Ecto neural progenitor cell (in vitro differentiated cells): ENCODE measurements around the gene RNF186.
A peak's percentile ranks its signal among the peaks of the same experiment; 100 is the strongest.
"Not testable (repeated sequence)": the region's sequence is repeated elsewhere in the genome, so short reads cannot be mapped to it uniquely, and the experiment has no call there.

Experiments used
- DNase-seq: peaks from one replicate; pipeline ENCODE4 v3.0.0-alpha.2; 2018; ENCODE audit warnings: low spot score

The RNF186 gene

DNA sequence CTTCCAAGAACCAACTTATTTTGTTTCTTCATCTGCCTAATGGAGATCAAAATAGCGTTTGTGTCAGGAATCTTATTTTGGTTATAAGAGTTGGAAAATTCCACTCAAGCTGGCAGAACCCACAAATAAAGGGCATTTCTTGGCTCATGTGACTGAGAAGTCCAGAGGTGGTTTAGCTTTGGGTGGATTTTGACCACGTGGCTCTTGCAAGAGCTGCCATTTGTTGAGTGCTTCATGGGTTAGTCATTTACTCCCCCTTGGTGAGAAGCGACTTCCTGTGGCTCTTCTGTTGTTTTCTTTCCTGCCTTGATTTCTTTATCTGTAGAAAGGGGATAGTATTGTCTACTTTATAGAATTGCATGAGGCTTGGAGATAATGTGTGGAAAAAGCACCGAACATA lies 9.5 kb upstream of the RNF186 start:
- DNase-seq = no peak

DNA sequence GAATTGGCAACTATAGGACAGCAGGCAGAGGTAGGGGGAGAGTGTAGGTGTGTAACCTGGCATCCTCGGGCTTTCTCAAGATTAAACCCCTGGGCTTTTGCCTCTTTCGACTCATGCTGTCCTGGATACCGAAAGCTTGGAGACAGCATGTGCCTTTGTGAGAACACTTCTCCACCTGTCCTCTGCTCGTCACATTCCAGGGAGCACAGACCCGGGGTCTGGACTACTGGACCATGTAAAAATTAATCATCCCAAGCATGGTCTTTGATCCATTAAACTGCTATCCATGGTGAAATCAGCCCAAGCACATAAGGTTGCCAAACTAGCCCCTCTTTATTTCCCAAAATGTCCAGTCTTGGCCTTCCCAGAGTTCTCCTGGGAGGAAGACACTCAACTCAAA lies 9.0 kb upstream of the RNF186 start:
- no peak for DNase-seq

DNA sequence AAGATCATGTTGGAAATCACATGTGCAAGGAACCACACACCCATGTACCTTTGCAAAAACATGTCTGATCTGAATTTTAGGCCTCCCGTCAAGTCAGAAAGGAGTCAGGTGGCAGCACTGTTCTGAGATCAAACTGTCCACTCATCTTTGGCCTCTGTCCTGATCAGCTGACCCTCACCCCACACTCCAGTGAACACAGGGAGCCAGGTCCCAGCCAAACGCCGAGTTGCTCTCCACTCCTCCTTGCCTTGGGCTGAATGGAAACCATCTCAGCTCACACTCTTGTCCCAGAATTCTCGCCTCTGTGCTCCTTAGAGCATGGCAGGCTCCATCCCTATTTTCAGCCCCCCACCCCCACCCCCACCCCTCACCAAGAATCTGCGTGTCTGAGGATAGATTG lies 4.6 kb upstream of the RNF186 start:
- no peak for DNase-seq

DNA sequence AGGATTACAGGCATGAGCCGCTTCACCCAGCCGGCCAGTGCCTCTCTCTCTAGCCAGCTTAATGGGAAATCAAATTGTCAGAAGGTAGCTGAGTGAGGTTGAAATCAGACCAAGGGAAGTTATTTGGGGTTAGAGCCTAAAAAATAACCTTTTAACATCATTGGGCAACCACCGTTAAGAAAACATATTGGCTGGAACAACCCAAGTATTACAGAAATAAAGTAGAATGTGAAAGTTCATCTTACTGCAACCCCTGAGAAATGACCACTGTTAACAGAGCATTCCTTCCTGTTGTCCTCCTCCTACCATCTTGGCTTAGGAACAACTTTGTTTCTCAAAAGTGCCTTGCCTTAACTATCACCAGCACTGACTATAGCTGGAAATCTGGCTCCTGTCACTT lies 3.2 kb upstream of the RNF186 start:
- no peak for DNase-seq

DNA sequence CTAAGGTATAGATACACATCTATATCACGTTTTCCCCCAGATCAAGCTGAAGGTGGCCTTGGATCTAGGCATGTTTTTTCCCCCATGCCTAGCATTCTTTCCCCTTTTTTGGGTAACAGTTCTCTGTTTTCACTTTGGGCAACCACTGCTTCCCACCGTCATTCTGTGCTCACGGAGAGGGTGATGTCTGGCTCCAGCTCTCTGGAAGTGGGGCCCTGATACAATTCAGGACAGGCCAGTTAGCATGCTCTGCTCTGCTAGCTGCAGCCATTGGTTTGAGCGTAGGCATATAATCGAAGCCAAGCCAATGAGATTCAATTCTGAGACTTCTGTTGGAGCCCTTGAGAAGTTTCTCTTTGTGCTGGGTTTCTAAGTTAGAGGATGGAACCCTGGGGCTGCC lies 2.1 kb upstream of the RNF186 start:
- DNase-seq = no peak

DNA sequence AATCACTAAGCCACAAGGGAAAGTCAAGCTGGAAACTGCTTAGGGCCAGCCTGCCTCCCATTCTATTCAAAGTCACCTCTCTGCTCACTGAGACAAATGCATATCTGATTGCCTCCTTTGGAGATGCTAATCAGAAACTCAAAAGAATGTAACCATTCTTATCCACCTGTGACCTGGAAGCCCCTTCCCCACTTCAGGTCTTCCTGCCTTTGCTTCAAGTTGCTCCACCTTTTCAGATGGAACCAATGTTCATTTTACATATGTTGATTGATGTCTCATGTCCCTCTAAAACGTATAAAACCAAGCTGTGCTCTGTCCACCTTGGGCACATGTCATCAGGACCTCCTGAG lies 1.6 kb upstream of the RNF186 start:
- not testable (repeated sequence) for DNase-seq

DNA sequence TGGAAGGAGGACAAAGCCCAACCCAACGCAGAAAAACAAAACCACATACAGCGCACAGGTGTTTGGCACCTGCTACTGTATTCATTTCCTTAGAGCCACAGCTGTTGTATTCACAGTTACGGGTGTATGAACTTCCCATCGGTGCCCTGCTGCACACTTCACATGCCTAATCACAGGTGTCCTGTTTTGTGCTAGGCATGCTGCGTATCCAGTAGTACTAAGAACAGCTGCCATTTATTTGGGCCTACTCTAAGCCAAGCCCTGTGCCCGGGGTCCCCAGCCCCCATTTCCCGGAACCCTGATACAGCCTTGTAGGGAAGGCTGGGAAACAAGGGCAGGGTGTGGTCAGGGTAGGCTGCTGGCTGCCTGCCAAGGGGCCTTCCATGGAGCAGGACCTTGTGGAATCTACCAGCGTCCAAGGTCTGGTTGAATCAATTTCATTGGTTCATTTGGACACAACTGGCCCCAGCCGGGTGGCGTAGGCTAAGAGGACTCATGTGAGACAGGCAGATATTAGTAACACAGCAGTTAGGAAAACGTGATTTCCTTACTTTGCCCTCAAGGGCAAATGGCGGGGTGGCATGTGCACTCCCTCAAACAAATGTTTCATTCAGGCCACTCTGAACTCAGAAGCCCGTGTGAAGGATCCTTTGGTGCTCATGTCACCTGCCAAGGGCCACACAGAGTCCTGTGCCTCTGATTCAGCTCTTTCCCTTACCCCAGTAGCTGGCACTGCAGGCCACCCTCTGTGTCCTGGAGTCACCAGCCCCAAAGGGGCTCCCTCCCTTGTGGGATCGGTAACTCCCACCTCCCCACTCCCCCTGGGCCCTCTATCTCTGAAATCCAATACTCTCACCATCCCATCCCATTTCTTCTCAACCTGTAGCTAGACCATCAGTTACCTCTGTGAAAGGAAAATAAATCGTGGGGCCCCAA lies 986 bp upstream of the RNF186 start:
- no peak for DNase-seq

DNA sequence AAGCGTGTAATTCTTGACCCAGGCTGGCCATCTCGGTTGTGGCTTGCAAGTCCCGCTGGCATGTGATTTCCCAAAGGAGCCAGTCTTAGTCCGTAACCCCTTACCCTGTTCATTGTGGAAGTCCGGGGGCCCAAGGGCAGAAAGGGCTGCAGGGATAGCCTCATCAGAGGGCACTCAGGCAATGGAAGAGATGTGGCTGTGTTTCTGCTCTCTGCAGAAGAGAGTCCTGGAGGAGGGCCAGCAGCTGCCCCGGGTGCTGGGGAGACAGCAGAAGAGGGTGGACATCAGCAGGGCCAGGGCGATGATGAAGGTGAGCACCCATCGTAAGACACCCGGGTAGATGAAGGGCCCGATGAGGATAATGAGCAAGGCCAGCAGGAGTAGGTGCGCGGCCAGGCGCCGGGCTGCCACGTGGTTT lies 830 bp downstream of the RNF186 start:
- no peak for DNase-seq

DNA sequence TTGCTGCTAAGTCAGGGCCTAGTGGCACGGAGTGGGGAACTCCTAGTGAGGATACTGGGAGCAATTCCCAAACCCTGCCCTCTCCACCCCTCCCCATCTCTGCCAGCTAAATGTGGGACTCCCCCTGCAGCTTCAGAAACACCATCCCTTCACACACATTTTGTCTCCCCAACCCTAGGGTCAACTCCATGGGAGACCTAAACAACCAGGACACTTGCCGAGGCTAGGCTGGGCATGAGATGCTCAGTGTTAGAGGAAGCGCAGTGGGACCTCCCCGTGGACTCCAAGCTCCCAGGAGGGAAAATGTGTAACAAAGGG lies 1.5 kb downstream of the RNF186 start:
- no peak for DNase-seq

DNA sequence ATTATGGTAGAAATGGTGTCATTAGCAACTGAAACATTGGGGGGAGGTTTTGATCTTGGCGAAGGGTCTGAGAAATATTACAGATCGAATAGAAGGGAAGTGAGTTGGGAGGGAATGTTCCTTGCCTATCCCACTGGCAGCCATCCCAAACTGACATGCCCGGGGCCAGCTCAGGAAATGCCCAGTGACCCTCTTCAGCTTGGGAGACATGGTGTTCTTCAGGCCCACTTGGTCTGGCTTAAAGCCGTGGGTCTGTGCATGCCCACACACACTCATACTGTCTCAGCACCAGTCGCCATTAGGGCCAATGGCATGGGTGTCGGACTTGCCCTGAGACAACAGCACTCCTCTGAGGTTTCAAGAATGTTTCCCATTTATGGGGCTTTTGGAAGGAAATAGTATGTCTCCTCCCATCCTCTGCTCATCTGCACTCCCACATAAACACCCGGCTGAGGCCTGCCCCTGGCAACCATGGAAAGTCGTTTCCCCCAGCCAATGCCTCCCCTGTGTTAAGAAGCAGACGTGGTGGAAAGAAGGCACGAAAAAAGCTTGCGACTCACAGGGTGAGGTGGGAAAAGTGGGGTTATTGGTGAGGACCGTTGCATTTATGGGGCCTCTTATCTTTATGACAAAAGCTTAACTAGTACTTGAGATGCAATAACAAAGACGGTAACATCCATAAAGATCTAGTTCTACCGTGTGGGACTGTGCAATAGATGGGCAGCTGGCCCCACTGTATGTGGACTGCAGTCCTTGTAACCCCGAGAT lies 2.0 kb downstream of the RNF186 start:
- no peak for DNase-seq

DNA sequence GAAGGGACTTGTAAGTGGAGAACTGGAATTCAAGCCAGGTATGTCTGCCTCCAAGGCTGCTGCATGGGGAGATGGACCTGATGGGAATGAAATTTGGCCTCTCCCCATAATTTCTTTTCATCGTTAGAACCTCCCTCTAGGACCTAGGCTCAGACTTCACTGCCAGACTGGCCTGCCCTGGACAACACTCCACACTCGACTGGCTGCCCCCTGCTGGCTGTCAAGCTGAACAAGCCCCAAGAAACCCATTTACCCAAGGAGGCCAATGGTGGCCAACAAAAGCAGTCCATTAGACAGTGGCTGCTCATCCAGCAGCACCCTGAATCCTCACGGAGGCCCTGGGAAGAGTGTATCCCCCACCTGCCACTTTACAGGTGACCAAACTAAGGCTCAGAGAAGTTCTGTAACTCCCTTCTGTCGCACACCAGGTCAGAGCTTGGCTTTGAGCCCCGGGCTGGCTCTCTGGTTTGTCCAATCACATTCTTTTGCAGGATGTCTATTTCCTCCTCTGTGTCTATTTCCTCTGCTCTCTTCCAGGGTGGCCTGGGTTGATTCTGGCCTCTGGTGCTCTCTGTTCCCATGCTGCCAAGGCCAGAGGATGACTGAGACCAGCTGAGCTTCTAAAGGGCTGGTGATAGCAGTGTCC lies 3.8 kb downstream of the RNF186 start:
- no peak for DNase-seq

DNA sequence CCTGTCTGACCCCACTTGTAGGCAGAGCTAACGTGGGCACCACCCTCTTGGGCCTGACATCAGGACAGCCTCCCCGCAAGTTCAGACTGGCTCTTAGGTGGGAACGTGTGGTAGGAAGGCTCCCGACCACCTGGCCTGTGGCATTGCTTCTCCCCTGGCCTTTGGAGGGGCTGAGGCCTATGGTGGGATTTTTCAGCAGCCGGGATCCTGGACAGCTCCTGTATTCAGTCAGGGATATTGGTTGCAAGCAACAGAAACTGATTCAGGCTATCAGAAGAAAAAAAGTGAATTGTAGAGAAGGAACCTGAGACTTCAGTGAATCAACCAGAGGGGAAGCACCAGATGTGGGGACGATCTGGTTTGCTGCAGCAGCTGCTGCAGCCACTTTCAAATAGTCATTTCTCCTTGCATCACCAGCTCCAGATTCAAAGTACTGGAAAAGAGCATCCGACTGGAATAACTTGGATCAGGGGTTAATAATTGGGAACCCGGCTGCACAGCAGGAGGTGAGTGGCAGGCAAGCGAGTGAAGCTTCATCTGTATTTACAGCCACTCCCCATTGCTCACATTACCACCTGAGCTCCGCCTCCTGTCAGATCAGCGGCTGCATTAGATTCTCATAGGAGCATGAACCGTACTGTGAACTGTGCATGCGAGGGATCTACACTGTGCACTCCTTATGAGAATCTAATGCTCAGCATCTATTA lies 5.9 kb downstream of the RNF186 start:
- DNase-seq = no peak

DNA sequence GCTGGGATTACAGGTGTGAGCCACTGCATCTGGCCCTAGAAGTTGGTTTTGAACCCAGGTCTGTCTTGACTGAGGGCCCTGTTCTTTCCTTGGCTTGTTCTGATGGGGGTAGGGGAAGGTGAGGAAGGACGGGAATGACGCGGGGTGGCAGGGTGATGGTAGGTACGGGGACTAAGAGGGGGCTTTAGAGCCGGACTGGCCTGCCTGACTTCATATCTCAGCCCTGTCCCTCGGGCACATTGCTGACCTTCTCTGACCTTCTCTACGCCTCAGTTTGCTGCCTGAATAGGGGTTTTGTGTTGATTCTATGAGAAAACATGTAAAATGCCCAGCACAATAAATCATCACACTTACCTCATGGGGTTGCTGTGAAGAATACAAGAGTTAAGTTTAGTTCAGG lies 6.7 kb downstream of the RNF186 start:
- DNase-seq = no peak

DNA sequence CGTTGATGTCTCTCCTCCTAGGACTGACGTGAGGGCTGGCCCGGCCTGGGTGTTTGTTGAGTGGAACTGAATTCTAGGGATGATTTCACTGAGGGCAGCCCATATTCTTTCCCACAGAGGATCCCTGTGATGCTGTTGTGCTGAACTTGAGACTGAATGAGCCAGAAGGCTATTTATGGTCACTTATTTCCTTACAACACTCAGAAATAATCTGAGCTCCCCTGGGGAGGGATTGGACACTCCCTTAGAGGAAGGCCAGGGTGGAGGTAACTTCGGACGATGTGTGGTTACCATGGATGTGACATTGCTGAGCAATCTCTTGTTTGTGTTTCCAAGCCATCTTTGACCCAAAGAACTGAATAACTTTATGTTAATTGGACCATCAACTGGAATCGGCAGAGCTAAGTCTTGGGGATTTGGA lies 10.2 kb downstream of the RNF186 start:
- DNase-seq = no peak

DNA sequence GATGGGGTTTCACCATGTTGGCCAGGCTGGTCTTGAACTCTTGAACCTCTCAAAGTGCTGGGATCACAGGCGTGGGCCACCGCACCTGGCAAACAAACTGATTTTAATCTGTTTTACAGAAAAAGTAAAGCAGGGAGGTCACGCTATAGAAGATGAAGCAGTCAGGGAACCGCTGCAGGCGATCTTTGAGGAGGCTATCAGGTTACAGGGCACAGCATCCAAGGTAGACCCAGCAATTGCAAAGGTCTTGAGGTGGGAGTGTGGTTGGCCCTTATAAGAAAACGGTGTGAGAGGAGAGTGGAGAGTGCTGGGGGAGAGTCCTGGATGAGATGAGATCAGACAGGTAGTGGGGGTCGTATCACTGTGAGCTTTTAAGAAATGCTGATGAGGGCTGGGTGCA lies 12.8 kb downstream of the RNF186 start:
- no peak for DNase-seq

DNA sequence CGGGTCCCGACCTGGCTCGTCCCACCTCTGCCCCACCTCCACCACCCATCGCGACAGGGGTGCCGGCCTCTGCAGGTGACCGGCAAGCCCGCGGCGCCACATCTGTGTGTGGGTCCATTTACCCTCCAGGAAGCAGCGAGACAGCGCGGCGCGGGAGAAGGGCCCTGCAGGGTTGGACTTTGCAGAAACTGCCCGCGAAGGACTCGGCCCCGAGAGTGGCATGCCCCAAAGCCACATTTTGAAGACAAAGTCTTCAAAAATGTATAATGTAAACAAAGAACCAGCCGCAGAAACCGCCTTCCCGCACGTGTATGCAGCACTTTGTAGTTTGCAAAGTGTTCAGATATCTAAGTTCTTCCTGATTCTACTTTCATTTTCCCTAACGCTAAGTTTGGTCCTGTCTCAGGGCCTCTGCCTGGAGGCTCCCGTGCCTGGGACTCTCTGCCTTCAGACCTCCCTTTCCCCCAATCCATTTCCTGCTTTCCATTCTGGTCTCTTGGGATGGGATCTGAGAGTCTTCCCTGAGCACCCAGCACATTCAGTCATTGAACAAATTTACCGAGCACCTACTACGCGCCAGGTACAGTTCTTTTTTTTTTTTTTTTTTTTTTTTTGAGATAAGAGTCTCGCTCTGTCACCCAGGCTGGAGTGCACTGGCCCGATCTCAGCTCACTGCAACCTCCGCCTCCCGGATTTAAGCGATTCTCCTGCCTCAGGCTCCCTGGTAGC lies 14.8 kb downstream of the RNF186 start:
- peak; percentile 54 for DNase-seq

DNA sequence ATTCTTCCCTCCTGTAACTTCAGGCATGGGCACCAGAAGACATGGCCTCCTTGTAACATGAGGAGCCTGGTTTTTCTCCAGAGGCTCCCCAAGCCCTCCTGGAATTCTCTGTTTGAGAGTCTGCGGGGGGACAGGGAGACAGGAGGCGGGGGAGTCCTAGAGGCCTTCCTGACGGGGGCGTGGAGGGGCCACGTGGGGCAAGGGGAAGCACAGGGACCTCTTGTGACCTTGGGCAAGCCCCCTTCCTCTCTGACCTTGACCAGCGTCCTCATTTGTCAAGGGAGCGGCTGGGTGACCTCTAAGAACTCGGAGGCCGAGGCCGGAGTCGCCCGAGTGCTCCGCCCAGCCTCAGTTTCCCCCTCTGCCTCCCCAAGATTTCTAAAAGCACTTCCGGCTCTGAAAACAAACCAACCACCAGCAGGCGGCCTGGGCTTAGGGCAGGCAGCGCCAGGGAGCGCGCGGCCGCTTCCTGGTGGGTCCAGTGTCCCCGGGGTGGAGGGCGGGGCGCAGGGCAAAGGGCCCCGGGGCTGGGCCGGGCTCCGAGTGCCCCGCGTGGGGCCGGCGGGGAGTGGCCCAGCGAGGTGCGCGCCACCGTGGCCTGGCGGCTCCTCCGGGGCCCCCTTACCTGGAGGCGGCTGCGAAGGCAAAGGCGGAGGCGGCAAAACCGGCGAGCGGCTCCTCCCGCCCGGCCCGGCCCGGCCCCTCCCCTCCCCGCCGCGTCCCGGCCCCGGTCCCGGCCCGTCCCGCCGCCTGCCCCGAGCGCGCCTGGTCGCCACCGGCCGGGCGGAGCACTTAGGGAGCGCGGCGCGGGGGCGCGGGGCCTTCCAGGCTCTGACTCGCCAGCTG lies 15.6 kb downstream of the RNF186 start, which contains the start of gene TMCO4:
Gene TMCO4 (minus strand): TSS at position 687 of the 846 bp plus-strand sequence. CDS start 19,158 bp downstream, outside the sequence.
- DNase-seq = peak; percentile 58

DNA sequence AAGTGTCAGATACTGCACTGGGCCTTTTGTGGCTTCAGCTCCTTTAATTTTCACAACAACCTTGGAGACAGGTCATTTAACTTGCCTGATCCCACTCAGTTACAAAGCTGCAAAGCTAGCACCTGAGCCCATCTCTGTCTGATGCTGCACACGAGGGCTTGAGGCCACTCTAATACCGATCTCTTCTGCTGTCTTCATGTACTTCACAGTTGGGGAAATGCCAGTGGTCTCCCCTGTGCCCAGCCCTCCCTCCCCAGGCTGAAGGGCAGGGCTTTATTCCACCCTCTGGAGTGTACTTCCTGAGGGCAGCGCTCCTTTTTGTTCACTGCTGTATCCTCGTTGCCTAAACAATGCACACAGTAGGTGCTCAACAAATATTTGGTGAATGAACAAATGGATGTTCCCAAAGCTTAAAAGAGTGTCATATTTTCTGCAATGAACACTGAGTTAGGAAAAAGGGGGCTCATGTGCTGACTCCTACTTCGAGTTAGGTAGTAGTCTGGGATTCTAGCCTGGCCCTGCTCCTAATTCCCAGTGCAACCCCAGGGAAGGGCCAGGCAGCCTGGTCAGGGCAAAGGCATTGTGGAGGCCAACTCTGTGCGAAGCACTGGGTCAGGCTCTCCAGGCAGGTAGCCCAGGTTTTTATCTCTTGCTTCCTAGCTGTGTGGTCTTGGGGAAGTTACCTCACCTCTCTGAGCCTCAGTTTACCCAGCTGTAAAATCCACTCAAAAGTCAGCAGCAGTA lies 16.4 kb downstream of the RNF186 start:
- DNase-seq = no peak

DNA sequence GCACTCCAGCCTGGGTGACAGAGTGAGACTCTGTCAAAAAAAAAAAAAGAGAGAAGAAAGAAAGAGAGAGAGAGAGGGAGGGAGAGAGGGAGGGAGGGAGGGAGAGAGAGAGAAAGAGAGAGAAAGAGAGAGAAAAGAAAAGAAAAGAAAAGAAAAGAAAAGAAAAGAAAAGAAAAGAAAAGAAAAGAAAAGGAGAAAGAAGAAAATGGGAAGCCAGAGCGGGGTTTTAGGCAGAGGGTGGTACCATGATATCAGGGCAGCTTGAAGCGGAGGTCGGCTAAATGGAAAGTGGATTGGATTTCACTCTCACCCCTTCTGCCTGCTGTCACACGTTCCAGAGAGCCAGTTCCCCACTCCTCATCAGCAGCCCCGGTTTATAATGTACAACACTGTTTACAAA lies 17.3 kb downstream of the RNF186 start:
- DNase-seq = no peak

DNA sequence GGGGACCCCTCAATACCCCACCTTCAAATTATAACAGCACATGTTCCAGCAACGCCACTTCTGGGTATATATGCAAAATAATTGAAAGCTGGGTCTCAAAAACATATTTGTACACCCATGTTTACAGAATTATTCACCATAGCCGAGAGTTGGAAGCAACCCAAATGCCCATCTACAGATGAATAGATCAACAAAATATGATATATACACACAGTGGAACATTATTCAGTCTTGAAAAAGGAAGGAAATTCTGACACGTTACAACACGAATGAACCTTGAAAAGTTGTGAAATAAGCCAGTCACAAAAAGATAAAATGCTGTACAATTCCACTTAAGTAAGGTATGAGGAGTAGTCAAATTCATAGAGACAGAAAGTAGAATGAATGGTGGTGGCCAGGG lies 20.5 kb downstream of the RNF186 start:
- no peak for DNase-seq
